ENCODE data around the gene FMO3.

FMO3 gene

GRCh38 chr1:171117085-171117484, 26.4 kb downstream of the FMO3 start:
- no peak for FAIRE-seq

- FAIRE-seq: no peak
Observed at GRCh38 chr1:171119648-171120047, 28.9 kb downstream of the FMO3 start.

GRCh38 chr1:171122299-171122698, 31.6 kb downstream of the FMO3 start:
- no peak for FAIRE-seq

DNA sequence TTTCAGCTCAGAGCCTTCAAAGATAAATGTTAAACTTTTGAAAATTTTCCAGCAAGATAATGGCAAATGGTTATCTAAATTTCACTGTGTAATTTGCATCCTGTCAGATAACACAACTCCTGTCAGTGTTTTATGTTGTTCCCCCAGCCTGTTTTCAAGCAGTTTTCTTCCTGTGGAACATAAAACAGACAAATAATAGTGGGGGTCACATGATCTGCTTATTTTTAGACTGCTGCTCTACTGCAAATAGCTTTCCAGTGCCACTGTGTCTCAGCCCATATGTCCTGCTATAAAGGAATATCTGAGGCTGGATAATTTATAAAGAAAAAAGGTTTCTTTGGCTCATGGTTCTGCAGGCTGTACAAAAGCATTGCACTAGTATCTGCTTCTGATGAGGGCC, 32.2 kb downstream of the FMO3 start:
- no peak for FAIRE-seq

- FAIRE-seq: no peak
Observed at GRCh38 chr1:171126504-171126903, 35.8 kb downstream of the FMO3 start.

DNA sequence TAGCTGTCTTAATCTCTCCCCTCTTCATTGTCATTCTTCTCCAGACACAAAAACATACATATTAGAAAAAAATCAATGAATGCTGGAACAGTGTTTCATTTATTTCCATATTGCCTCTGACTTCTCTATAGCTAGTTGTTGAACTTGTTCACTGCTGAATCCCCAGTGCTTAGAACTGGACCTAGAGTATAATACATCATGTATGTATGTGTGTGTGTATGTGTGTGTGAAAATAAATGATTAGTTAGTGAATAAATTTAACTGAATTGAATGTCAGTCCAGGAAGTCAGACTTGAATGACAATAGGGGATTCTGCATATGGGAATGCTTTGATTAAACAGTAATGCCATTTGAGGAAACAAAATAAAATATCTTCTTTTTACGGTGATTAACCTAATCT, 36.4 kb downstream of the FMO3 start:
- FAIRE-seq: no peak

DNA sequence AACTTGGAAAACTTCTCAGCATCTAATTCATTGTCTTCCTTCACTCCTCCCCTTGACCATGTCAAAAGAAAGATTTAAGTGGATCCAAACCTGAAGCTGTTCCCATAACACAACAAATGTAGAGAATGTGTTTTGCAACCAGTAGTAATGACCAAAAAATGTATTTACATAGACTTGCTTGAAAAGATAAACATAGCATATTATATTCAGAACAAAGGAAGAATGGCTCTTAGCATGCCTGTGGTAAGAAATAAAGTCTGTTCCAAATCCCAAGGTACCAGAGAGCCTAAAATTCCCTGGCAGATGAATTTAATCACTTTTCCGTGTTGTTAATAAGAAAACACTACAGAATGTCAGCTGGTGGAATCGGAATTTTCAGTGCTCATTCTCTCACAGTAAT, 36.8 kb downstream of the FMO3 start:
- no peak for FAIRE-seq

DNA sequence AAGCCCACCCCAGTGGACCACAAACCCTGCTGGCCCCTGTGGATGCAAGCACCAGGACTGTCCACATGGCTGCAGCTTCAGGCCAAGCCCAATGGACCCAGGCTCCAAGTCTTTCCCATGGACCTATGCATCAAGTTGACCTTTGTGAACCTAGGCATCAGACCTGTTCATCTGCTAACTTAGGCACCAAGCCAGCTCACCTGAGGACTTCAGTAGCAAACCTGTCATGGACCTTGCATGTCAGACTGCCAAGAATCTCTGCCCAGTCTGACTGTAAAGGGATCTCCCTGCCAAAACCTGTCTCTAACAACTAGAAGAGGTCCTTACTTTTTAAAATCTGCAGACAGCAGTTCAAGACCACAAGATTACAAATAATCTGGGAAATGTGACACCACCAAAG, 37.8 kb downstream of the FMO3 start:
- no peak for FAIRE-seq

DNA sequence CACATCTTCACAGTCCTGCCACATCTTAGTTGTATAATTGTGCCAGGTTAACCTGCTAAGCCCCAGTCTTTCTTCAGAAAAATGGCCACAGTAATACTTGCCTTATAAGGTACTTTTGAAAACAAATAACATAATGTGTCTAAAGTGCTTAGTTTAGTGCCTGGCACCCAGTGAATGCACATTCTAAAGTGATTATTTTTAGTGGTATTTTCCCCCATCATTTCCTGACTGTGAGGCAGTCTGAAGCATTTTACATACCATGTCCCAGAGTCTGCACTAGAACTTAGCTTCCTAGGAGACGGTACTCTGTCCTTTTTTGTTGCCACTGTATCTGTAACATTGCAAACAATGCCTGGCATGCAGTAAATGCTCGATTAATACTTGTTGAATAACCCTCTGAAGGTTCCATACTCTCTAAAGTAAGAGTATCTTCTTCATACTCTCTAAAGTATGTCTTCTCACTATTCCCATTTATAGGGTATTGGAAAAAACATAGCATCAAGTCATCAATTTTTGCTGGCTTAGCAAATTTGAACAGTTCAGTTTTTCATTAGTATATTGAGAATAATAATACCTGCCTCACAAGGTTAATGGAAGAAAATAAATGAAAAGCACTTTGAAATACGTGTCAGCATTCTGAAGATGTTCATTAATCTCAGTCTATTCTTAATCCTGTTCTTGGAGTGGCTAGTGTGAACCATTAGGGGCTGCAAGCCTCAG, 43.7 kb downstream of the FMO3 start:
- FAIRE-seq: no peak

GRCh38 chr1:171137580-171137979, 46.9 kb downstream of the FMO3 start:
- FAIRE-seq: no peak

DNA sequence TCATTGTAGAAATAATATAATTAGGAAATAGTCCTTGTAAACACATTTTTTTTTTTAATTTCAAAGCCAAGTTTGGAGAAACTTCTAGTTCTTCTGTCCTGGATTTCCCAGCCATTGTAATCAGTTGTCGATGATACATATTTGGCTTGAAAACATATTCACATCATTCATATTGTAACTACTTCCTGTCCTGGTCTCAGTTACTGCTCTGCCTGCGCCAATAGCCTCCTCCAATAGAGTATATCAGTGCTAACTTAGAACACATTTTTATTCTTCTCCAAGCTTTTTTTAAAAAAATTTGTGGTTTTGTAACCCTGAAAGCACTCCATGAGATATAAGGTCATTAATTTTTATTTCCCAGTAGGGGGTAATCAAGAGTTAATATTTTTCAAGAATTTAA, 48.3 kb downstream of the FMO3 start:
- no peak for FAIRE-seq

GRCh38 chr1:171139890-171140289, 49.2 kb downstream of the FMO3 start:
- FAIRE-seq: no peak

DNA sequence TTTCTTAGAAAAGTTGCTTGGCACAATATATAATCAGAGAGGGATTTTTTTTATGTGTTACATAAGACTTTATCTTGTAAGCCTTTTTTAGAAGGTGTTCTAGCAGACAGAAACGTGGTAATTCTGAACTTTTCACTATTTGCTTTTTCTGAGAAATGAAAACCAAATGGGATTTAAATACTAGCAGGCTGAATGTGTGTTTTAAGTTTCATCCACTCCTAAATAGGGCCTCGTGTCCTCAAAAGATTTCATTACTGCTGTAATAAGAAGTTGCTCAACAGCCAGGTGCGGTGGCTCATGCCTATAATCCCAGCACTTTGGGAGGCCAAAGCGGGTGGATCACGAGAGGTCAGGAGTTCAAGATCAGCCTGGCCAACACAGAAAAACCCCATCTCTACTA, 49.7 kb downstream of the FMO3 start:
- FAIRE-seq: no peak

GRCh38 chr1:171140956-171141687, 50.4 kb downstream of the FMO3 start:
- no peak for FAIRE-seq

- FAIRE-seq: no peak
Observed at GRCh38 chr1:171141688-171142415, 51.1 kb downstream of the FMO3 start.

DNA sequence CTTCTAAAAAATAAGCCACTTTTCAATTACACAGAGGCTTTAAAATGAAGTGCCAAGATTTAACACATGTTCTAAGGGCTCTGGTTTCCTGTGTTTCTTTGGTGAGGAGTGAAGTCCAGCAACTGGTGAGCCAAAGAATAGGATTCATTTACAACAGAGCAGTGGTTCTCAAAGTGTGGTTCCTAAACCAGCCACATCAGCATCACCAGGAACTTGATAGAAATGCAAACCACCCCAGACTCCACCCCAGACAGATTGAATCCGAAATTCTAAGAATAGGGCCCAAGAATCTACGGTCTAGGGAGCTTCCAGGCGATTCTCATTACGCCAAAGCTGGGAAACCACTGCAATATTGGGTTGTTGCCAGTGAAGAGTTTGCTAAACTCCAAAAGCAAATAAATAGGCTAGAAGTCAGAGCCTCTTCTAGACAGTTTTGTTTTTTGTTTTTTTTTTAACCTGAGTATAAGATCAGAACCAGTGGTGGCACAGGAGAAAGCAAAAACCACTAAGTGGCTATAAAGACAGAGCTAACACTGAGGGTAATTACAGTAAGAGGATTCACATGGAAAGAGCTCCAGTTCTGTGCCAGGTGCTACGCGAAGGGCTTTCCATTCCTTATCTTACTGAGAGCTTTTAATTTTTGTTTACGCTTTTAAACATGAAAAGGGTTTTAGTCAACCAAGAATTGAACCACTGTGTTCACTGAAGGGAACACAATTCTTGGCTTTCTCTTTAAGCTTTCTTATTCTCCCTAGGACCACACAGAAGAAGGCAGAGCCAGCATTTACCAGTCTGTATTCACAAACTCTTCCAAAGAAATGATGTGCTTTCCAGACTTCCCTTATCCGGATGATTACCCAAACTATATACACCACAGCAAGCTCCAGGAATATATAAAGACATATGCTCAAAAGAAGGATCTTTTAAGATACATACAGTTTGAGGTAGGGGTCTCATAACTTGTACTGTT, 52.0 kb downstream of the FMO3 start:
- FAIRE-seq: no peak

GRCh38 chr1:171150156-171150555, 59.5 kb downstream of the FMO3 start:
- FAIRE-seq: no peak

DNA sequence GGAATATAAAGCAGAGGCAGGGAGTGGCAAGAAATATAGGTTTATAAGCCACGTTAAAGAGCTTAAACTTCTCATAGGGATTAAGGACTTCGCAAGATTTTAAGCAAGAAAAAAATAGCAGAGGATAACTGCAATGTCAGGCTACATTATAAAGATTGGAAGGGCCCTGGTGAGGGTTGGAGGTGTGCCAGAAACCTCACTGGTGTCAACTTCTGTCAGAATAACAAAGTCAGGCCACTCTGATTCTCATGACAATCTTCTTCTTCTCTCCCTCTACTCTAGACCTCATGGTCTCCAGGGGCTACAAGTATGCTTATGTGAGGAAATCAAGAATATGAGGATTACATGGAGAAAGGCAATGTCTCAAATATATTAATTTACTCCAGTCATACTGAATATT, 61.8 kb downstream of the FMO3 start:
- FAIRE-seq: no peak

GRCh38 chr1:171155484-171155883, 64.8 kb downstream of the FMO3 start:
- FAIRE-seq: no peak

DNA sequence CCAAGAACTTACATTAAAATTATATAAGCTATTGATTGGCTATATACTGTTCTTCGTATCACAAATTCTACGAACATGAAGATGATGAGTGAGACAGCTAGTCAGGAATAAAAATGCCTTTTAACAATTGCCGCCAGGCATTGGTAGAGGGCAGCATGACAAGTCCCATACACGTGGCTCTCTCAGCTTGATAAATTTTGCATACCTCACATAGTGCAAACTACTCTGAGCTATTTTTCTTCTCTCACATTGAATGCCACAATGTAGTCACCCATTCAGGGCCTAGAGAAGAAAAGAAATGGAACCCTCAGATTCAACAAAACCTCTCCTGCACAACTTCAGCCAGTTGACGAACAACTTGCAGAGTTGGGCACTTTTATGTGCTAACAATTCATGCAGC, 67.4 kb downstream of the FMO3 start:
- no peak for FAIRE-seq

DNA sequence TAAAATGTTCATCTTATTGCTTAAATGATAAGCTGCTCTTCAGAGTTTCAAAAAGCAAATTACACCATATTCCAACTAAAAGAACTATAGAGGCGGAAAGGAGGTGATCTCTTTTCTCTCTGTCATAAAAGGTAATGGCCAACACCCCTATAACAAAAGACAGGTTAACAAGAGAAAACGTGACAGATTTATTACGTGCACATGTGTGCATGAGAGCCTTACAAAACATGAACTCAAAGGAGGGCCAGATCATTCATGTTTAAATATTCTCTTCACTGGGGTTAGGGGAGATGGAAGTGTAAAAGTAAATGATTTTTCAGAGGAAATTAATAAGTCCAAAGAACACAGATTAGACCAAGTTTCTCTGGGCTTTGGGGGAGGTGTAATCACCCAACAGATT, 67.8 kb downstream of the FMO3 start:
- FAIRE-seq: no peak

DNA sequence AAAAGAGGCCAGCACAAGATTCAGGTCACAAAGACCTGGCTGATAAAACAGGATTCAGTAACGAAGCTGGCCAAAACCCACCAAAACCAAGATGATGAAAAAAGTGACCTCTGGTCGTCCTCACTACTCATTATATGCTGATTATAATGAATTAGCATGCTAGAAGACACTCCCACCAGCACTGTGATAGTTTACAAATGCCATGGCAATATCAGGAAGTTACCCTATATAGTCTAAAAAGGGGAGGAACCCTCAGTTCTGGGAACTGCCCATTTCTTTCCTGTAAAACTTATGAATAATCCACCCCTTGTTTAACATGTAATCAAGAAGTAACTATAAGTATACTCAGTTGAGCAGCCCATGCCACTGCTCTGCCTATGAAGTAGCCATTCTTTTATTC, 68.4 kb downstream of the FMO3 start:
- no peak for FAIRE-seq

DNA sequence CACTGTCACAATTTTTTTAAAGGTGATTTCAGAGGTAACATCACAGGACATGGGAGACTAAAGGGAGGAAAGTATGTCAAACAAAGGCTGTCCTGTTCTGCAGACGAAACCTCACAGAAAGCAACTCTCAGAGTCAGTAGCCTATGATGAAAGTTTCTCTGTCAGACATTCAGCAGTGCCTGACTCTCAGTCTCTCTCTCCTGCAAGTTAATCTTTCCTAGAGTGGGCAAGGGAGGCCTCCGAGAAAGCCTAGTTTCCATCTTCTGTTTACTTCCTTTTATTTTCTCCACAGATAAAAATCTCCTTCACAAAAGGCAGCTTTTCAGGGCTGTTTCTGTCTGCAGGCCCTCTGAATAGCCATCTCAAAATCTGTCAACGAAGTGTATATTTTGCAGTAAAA, 69.5 kb downstream of the FMO3 start:
- no peak for FAIRE-seq

All from A204.1 (cell line).